HS-27A (cell line): ENCODE data around the gene COX5A.

ENCODE experiments used
- DNase-seq: peaks from one replicate; pipeline ENCODE4 v3.0.0-alpha.2; 2012; ENCODE audit warnings: low read depth, missing footprints

Gene COX5A

GRCh38 chr15:74937590-74938371, at the start of gene COX5A:
COX5A (minus strand) TSS chr15:74938073; CDS start chr15:74938014, 59 bp downstream.
- DNase-seq, result peak; percentile 88

DNA sequence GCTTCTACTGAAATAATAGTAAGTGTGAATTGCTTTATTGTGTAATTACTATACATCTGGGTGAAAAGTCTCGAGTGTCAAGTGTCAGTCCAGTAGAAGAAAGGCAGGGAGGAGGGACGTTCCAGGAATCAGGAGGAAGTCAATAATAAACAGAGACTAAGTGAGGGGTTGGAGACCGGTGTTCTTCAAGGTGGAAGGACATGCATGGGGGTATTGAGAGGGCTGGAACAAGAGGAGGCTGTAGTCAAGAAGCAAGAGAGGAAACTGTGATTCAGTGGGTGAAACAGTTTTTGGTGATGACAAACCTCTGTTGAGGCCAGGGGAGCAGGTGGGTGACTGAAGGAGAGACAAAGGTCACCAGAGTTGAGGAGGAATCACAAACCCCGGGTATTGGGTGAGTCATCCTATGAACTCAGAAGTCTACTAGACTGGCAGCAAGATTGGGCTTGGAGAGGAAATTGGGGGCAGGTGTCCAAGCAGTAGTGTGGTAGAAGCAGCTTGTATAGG, 45.9 kb upstream of the COX5A start:
- DNase-seq, result no peak

DNA sequence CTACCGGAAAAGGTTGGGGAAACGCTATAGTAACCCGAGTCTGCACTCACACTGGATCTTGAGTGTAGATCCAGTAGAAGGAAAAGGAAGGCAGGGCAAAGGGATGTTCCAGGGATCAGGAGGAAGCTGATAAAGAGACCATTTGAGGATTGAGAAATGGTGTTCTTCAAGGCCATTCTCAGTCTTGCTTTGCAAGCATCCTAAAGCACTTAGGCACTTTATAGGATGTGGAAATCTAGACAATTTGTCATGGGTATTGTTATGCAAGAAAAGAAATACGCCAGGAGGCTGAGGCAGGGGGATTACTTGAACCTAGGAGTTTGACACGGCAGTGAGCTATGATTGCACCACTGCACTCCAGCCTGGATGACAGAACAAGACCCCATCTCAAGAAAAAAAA, 44.3 kb upstream of the COX5A start:
- no peak for DNase-seq

DNA sequence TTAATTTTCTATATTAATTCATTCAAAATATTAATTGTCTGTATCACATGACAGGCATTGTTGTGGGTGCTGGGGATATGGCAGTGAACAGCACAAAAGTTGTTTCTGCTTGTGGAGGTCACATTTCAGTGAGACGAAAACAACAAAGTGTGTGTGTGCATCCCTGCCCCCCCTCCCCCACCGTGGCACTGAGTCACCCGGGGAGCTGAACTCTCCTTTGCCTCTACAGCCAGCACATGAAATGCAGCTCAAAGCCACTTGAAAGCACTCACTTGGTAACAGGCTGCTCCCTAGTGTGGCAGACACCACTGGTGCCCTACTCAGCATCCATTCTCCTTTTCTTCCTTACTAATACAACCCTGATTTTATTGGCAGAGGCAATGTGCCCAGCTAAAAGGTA, 40.6 kb upstream of the COX5A start:
- no peak for DNase-seq

DNA sequence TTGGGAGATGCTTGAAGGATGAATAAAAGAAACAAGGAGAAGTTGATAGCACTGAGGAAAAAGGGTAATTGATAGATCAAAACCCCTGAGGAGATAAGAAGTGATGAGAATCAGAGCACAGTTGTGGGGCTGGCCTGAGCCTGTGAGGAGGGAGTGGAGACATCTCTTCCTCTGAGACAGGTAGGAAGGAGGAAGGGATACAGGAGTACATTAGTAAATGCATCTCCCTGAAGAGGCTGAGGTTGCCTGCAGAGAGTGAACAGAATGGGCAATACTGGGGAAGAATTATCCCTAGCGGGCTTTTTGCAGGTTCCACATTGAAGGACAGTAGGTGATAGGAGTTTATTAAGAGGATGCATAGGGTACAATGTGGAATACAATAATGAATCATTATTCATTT, 40.2 kb upstream of the COX5A start:
- DNase-seq, result no peak

GRCh38 chr15:74977599-74977998, 39.7 kb upstream of the COX5A start:
- DNase-seq, result no peak

DNA sequence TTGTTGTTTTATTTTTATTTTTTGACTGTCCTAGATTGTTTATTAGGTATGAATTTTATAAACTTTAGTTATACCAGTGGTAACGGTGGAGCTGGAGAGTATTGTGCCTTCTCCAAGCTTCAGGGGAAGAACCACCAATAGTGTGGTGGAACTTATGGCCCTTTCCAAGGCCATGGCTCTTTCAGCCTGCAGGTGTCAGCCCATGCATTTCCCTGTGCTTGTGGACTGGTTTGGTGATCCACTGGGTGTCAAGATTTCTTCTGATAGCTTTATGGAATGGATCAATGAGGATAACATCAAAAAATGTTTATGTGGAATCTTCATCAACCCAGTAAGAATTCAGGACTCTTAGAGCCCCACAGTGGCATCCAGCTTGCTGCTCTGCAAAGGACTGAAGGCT, 38.3 kb upstream of the COX5A start:
- no peak for DNase-seq

- no peak for DNase-seq
These were observed 29.8 kb upstream of the COX5A start for GRCh38 chr15:74967670-74968069.

- DNase-seq, result no peak
These were observed 26.9 kb upstream of the COX5A start for GRCh38 chr15:74964794-74965193.

DNA sequence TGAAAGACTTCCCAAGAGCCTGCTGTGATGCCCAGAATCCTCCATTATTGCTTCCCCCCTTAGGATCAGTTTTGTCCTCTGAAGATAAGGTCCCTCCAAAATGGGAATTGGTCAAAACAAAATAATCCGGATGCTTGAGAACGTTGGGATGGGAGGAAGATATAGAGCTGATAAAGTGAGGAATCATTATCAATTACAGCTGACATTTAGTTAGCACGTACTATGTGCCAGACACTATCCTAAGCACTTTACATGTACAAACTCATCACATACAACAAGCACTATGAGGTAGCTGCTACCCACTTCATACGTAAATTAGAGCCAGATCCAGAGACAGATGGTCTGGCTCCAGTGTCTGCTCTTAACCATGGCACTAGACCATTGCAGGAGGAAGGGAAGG, 25.3 kb upstream of the COX5A start:
- DNase-seq, result no peak

DNA sequence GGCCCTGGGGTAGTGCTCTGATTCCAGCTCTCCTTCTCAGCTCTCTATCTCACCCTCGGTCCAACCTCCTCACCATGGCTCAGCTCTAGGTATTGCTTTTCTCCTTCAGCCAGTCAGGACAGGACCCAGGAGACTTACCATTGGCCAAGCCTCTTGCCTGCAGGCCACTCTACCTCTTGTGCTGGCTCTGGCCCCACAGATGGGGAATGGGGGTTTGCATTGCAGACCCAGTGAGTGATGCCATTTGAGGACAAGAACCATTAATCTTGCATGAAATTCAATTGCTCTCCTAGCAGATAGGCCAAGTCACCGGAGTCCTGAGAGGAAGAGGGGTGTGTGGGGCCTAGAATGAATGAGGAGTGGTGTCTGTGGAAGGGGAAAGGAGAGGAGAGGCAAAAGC, 24.8 kb upstream of the COX5A start:
- no peak for DNase-seq

GRCh38 chr15:74962219-74962618, 24.3 kb upstream of the COX5A start:
- no peak for DNase-seq

- DNase-seq, result no peak
These were observed 23.7 kb upstream of the COX5A start for GRCh38 chr15:74961616-74962015.

DNA sequence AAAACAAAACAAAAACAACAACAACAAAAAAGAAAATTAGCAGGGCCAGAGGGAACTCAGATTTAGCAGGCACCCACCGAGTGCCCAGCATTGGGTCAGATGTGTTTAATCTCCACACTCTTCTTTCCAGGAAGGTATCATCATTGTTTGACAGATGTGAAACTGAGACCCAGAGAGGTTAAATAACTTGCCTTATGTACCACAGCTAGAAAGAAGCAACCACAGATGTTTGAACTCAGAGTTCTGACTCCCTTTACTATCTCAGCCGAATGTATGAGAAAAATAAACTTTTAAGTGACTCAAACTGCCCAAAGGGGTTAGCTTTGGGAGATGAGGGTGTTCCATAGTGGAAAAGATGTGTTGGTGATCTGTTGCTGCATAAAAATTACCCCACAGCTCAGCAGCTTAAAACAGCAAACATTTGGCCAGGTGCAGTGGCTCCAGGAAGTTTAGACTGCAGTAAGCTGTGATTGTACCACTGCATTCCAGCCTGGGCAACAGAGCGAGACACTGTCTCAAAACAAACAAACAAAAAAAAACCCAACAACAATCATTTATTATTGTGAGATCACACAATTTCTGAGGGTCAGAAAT, 23.2 kb upstream of the COX5A start:
- no peak for DNase-seq

- DNase-seq, result no peak
These were observed 22.4 kb upstream of the COX5A start for GRCh38 chr15:74960286-74960685.

DNA sequence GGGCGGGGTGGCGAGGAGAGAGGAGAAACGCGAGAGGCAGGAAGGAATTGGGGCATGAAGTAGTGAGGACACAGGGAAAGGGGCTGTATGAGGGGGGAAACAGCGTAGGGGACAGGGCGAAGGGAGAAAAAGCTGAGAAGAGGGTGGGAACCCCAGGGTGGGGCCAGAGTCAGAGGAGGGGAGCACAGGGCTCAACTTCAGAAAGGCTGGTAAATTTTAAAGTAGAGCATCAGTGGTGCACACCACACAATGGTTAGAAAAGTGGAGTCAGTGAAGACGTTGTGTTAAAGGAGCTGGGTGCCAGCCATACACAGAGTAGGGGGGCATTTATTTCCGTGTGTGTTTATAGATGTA, 21.7 kb upstream of the COX5A start:
- DNase-seq, result no peak

DNA sequence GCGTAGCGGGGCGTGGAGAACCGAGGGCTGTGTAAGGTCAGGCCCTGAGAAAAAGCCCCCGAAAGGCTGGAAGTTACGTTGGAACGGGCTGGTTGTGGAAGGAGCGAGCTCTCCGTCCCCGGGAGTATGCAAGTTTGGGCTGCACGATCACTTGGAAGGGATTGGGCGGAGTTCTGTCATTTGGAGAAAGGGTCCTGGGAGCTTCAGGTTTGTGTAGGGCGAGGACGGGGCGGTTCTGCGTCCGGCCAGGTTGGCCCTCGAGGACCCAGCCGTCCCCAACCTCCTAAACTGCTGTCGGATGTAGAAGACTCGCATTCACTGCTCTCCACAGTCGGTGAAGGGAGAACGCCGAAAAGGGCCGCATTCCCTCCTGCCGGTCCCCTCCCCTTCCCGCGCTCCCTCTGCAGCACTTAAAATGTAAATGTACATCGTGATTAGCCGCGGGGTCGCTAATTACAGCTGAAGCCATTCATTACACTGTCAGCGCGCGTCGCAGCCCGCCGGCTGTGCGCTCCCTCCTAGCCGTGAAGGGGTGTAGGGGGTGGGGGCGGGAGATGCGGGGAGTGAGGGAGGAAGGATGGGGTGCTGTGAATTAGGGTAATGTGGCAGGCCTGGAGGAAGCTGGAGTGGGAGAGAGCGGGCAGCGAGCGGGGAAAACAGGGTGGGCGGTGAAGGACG, 21.2 kb upstream of the COX5A start:
- DNase-seq, result no peak

GRCh38 chr15:74958320-74958907, 20.5 kb upstream of the COX5A start:
- DNase-seq, result no peak

- no peak for DNase-seq
These were observed 19.7 kb upstream of the COX5A start for GRCh38 chr15:74957476-74958035.

- peak; percentile 89 for DNase-seq
These were observed 19.0 kb upstream of the COX5A start, which contains the start of gene RPP25 for GRCh38 chr15:74956648-74957475. RPP25 (minus strand) TSS chr15:74956772; CDS start chr15:74956583, 189 bp downstream.
